CD4-positive, alpha-beta T cell treated with Interleukin-6 at 100 ng/mL for 8 hours (primary cell): Measurements from ENCODE around the gene MTHFD1.
"Not testable (repeated sequence)": the region's sequence is repeated elsewhere in the genome, so short reads cannot be mapped to it uniquely, and the experiment has no call there.

Source experiments
- DNase-seq: peaks from one replicate; pipeline ENCODE4 v3.0.0-alpha.2; 2020; ENCODE audit warnings: mixed read lengths, low spot score

The MTHFD1 gene

GRCh38 chr14:64387782-64388532, at the start of gene MTHFD1:
Gene MTHFD1 (plus strand): TSS chr14:64388353. CDS start chr14:64388428, 75 bp downstream.
- peak; percentile 97 for DNase-seq

GRCh38 chr14:64338616-64339316, 49.4 kb upstream of the MTHFD1 start:
- peak; percentile 94 for DNase-seq

- DNase-seq = no peak
These were observed 47.5 kb upstream of the MTHFD1 start for GRCh38 chr14:64340560-64341196.

GRCh38 chr14:64347748-64348147, 40.4 kb upstream of the MTHFD1 start:
- DNase-seq = no peak

GRCh38 chr14:64349741-64350490, 38.2 kb upstream of the MTHFD1 start:
- no peak for DNase-seq

- no peak for DNase-seq
These were observed 24.8 kb upstream of the MTHFD1 start for GRCh38 chr14:64363265-64363846.

- no peak for DNase-seq
These were observed 23.2 kb upstream of the MTHFD1 start for GRCh38 chr14:64364907-64365306.

- not testable (repeated sequence) for DNase-seq
These were observed 22.7 kb upstream of the MTHFD1 start for GRCh38 chr14:64365358-64365889.

GRCh38 chr14:64369201-64369600, 19.0 kb upstream of the MTHFD1 start:
- DNase-seq = no peak

- DNase-seq = no peak
These were observed 846 bp upstream of the MTHFD1 start for GRCh38 chr14:64387232-64387781.

- no peak for DNase-seq
These were observed 556 bp downstream of the MTHFD1 start for GRCh38 chr14:64388533-64389285.

- no peak for DNase-seq
These were observed 3.1 kb downstream of the MTHFD1 start for GRCh38 chr14:64391113-64391725.

GRCh38 chr14:64391986-64392385, 3.8 kb downstream of the MTHFD1 start:
- DNase-seq = no peak

GRCh38 chr14:64393189-64393726, 5.1 kb downstream of the MTHFD1 start:
- not testable (repeated sequence) for DNase-seq

- no peak for DNase-seq
These were observed 6.3 kb downstream of the MTHFD1 start for GRCh38 chr14:64394423-64394822.

- DNase-seq = no peak
These were observed 7.0 kb downstream of the MTHFD1 start for GRCh38 chr14:64394977-64395633.

- DNase-seq = no peak
These were observed 12.8 kb downstream of the MTHFD1 start for GRCh38 chr14:64400829-64401459.

GRCh38 chr14:64401949-64402348, 13.8 kb downstream of the MTHFD1 start:
- no peak for DNase-seq

GRCh38 chr14:64405295-64405694, 17.1 kb downstream of the MTHFD1 start:
- no peak for DNase-seq
